Breast epithelium (tissue), 3 donors: ENCODE data around the gene INKA2.

Experiments
- CTCF ChIP-seq, 3 donors: fragments of 450-650 bp; IDR thresholded peaks; one replicate each; pipeline ENCODE4 v1.5.1; 2016 to 2017; ENCODE audit warnings: antibody characterized with exemption in 3 of 3, mild to moderate bottlenecking in 3 of 3, moderate library complexity in 3 of 3
- POLR2A ChIP-seq: fragments of 450-650 bp; IDR thresholded peaks from one replicate; pipeline ENCODE4 v1.6.1; 2016; ENCODE audit warnings: antibody characterized with exemption, mild to moderate bottlenecking, moderate library complexity
- POLR2AphosphoS5 ChIP-seq, 3 donors: sonication (generic); formaldehyde crosslinking; IDR thresholded peaks; one replicate each; pipeline ENCODE4 v1.6.1; 2017; ENCODE audit warnings: antibody characterized with exemption in 3 of 3

- TF ChIP-seq CTCF (IDR thresholded peaks at IDR 0.05): no peak
- TF ChIP-seq POLR2AphosphoS5 (IDR thresholded peaks at IDR 0.05): no peak
- TF ChIP-seq POLR2A: no peak
These were observed 9.1 kb downstream of the INKA2 start for GRCh38 chr1:111729946-111730681.
